Activated CD4-positive, alpha-beta T cell treated with anti-CD3 and anti-CD28 coated beads for 48 hours (primary cell): ENCODE data around the gene IKBKE.

Experiments used
- DNase-seq: peaks from one replicate; pipeline ENCODE4 v3.0.0-alpha.2; 2020

The IKBKE gene

GRCh38 chr1:206516728-206516990, 46.4 kb downstream of the IKBKE start:
- DNase-seq = no peak

- DNase-seq = no peak
These were observed 47.5 kb downstream of the IKBKE start for GRCh38 chr1:206517784-206518183.

- no peak for DNase-seq
These were observed 47.9 kb downstream of the IKBKE start for GRCh38 chr1:206518206-206518605.

- DNase-seq = no peak
These were observed 48.5 kb downstream of the IKBKE start for GRCh38 chr1:206518743-206519142.

- DNase-seq = no peak
These were observed 50.9 kb downstream of the IKBKE start for GRCh38 chr1:206521127-206521526.

- DNase-seq = no peak
These were observed 51.6 kb downstream of the IKBKE start for GRCh38 chr1:206521694-206522402.

GRCh38 chr1:206524739-206525364, 54.6 kb downstream of the IKBKE start:
- no peak for DNase-seq

GRCh38 chr1:206526064-206526911, 56.0 kb downstream of the IKBKE start:
- DNase-seq = no peak

- no peak for DNase-seq
These were observed 59.1 kb downstream of the IKBKE start for GRCh38 chr1:206529425-206529824.

GRCh38 chr1:206532368-206532767, 62.1 kb downstream of the IKBKE start:
- no peak for DNase-seq

GRCh38 chr1:206534552-206534951, 64.3 kb downstream of the IKBKE start:
- no peak for DNase-seq

GRCh38 chr1:206535853-206536188, 65.5 kb downstream of the IKBKE start:
- DNase-seq = no peak

- DNase-seq = no peak
These were observed 66.9 kb downstream of the IKBKE start for GRCh38 chr1:206537141-206537540.

GRCh38 chr1:206538086-206538770, 68.0 kb downstream of the IKBKE start:
- no peak for DNase-seq

GRCh38 chr1:206538901-206539640, 68.8 kb downstream of the IKBKE start:
- no peak for DNase-seq

GRCh38 chr1:206540044-206540780, 69.9 kb downstream of the IKBKE start:
- DNase-seq = no peak

- no peak for DNase-seq
These were observed 71.1 kb downstream of the IKBKE start for GRCh38 chr1:206541236-206541833.

- peak; percentile 89 for DNase-seq
These were observed 74.4 kb downstream of the IKBKE start for GRCh38 chr1:206544562-206545257.

GRCh38 chr1:206545351-206545750, 75.1 kb downstream of the IKBKE start:
- DNase-seq = no peak
